HG02610 (cell line): Measurements from ENCODE around the gene TRAPPC11.
"Not testable (repeated sequence)": the region's sequence is repeated elsewhere in the genome, so short reads cannot be mapped to it uniquely, and the experiment has no call there.

Experiments used
- ATAC-seq: cut with Tn5 transposase; IDR thresholded peaks from one replicate; pipeline ENCODE4 v1.9.1; 2021; ENCODE audit warnings: mild to moderate bottlenecking, moderate library complexity; ENCODE audit not compliant: unreplicated experiment

The TRAPPC11 gene

GRCh38 chr4:183659029-183659871, at the start of gene TRAPPC11, which contains the start of gene RWDD4:
TSS of gene TRAPPC11 (plus strand) at chr4:183659293. CDS start at chr4:183663868, 4,575 bp downstream.
TSS of gene RWDD4 (minus strand) at chr4:183659185. CDS start at chr4:183658952, 233 bp downstream.
- peak; percentile 100 for ATAC-seq

- ATAC-seq: no peak
These were observed 49.1 kb upstream of the TRAPPC11 start for GRCh38 chr4:183610033-183610432.

- ATAC-seq: no peak
These were observed 48.5 kb upstream of the TRAPPC11 start for GRCh38 chr4:183610613-183611012.

- no peak for ATAC-seq
These were observed 47.8 kb upstream of the TRAPPC11 start for GRCh38 chr4:183611210-183611830.

- ATAC-seq: no peak
These were observed 46.5 kb upstream of the TRAPPC11 start for GRCh38 chr4:183612329-183613250.

GRCh38 chr4:183617075-183617474, 42.0 kb upstream of the TRAPPC11 start:
- no peak for ATAC-seq

- ATAC-seq: no peak
These were observed 40.4 kb upstream of the TRAPPC11 start for GRCh38 chr4:183618681-183619080.

- ATAC-seq: no peak
These were observed 38.7 kb upstream of the TRAPPC11 start for GRCh38 chr4:183620421-183620820.

- no peak for ATAC-seq
These were observed 37.2 kb upstream of the TRAPPC11 start for GRCh38 chr4:183621875-183622274.

- ATAC-seq: no peak
These were observed 34.5 kb upstream of the TRAPPC11 start for GRCh38 chr4:183624548-183624947.

GRCh38 chr4:183626168-183626567, 32.9 kb upstream of the TRAPPC11 start:
- ATAC-seq: no peak

- ATAC-seq: not testable (repeated sequence)
These were observed 31.8 kb upstream of the TRAPPC11 start for GRCh38 chr4:183627286-183627685.

GRCh38 chr4:183627979-183628588, 31.0 kb upstream of the TRAPPC11 start:
- ATAC-seq: no peak

GRCh38 chr4:183631577-183632198, 27.4 kb upstream of the TRAPPC11 start:
- no peak for ATAC-seq

GRCh38 chr4:183632689-183633088, 26.4 kb upstream of the TRAPPC11 start:
- ATAC-seq: no peak

GRCh38 chr4:183633476-183634400, 25.4 kb upstream of the TRAPPC11 start:
- no peak for ATAC-seq

GRCh38 chr4:183635321-183635720, 23.8 kb upstream of the TRAPPC11 start:
- ATAC-seq: no peak

GRCh38 chr4:183635741-183636140, 23.4 kb upstream of the TRAPPC11 start:
- ATAC-seq: no peak

GRCh38 chr4:183636503-183636902, 22.6 kb upstream of the TRAPPC11 start:
- ATAC-seq: no peak
